GM19395 (cell line): ENCODE measurements around the gene LRMDA.
A peak's percentile ranks its signal among the peaks of the same experiment; 100 is the strongest.

ENCODE experiments used
- ATAC-seq: cut with Tn5 transposase; IDR thresholded peaks from one replicate; pipeline ENCODE4 v1.9.1; 2021; ENCODE audit warnings: mild to moderate bottlenecking, moderate library complexity; ENCODE audit not compliant: unreplicated experiment

The LRMDA gene

GRCh38 chr10:75401569-75402485 is 29.6 kb upstream of the LRMDA start, which contains the start of gene ZNF503:
ZNF503 (minus strand) TSS chr10:75401764; CDS start chr10:75401419, 345 bp downstream.
- ATAC-seq = peak; percentile 59

GRCh38 chr10:75402486-75403143 is 28.8 kb upstream of the LRMDA start:
- no peak for ATAC-seq

GRCh38 chr10:75403144-75403938 is 28.1 kb upstream of the LRMDA start:
- no peak for ATAC-seq

- no peak for ATAC-seq
Observed at GRCh38 chr10:75403939-75404814, 27.2 kb upstream of the LRMDA start.

- no peak for ATAC-seq
Observed at GRCh38 chr10:75404815-75405597, 26.4 kb upstream of the LRMDA start.

GRCh38 chr10:75405598-75406461 is 25.6 kb upstream of the LRMDA start:
- ATAC-seq = no peak

- no peak for ATAC-seq
Observed at GRCh38 chr10:75406462-75407223, 24.8 kb upstream of the LRMDA start.

- no peak for ATAC-seq
Observed at GRCh38 chr10:75407224-75407712, 24.2 kb upstream of the LRMDA start.

GRCh38 chr10:75407713-75408508 is 23.5 kb upstream of the LRMDA start:
- no peak for ATAC-seq

GRCh38 chr10:75408509-75408875 is 22.9 kb upstream of the LRMDA start:
- ATAC-seq = no peak

- no peak for ATAC-seq
Observed at GRCh38 chr10:75408911-75409885, 22.2 kb upstream of the LRMDA start.

GRCh38 chr10:75410132-75411005 is 21.1 kb upstream of the LRMDA start:
- no peak for ATAC-seq

- no peak for ATAC-seq
Observed at GRCh38 chr10:75414527-75414926, 16.9 kb upstream of the LRMDA start.

- ATAC-seq = no peak
Observed at GRCh38 chr10:75417522-75417927, 13.9 kb upstream of the LRMDA start.

GRCh38 chr10:75418293-75418692 is 13.1 kb upstream of the LRMDA start:
- ATAC-seq = no peak
